ENCODE measurements around the gene TSEN15.

Gene TSEN15

GRCh38 chr1:184051485-184052193, at the start of gene TSEN15 (continued):
- TF ChIP-seq, protein P1, sequence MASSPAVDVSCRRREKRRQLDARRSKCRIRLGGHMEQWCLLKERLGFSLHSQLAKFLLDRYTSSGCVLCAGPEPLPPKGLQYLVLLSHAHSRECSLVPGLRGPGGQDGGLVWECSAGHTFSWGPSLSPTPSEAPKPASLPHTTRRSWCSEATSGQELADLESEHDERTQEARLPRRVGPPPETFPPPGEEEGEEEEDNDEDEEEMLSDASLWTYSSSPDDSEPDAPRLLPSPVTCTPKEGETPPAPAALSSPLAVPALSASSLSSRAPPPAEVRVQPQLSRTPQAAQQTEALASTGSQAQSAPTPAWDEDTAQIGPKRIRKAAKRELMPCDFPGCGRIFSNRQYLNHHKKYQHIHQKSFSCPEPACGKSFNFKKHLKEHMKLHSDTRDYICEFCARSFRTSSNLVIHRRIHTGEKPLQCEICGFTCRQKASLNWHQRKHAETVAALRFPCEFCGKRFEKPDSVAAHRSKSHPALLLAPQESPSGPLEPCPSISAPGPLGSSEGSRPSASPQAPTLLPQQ (tag by site-specific recombination; IDR thresholded peaks at IDR 0.05): peak; percentile 78
- TF ChIP-seq TCF7L2 (IDR thresholded peaks at IDR 0.05; ENCODE audit: borderline replicate concordance, low read depth, low read length): no peak
- TF ChIP-seq ZNF660 (tag by site-specific recombination; IDR thresholded peaks at IDR 0.05): peak; percentile 97
- TF ChIP-seq ATF2 (tag by site-specific recombination; IDR thresholded peaks at IDR 0.05; ENCODE audit: low read depth): 0 out of 2 replicates have a peak, but pooled peaks have one; percentile 12
- TF ChIP-seq ZNF132 (tag by site-specific recombination; IDR thresholded peaks at IDR 0.05; ENCODE audit: borderline replicate concordance): no peak
- TF ChIP-seq ZNF580 (tag by site-specific recombination; IDR thresholded peaks at IDR 0.05): 0 out of 2 replicates have a peak, but pooled peaks have one; percentile 50
- no peak for TF ChIP-seq ZNF701 (tag by site-specific recombination; IDR thresholded peaks at IDR 0.05)
- no peak for TF ChIP-seq ZNF571 (tag by site-specific recombination; IDR thresholded peaks at IDR 0.05)
- TF ChIP-seq ZNF530 (tag by site-specific recombination; IDR thresholded peaks at IDR 0.05; ENCODE audit: low read depth): no peak
- TF ChIP-seq ZBTB7A (tag by site-specific recombination; IDR thresholded peaks at IDR 0.05; ENCODE audit: low read depth): no peak
- TF ChIP-seq GFI1B (tag by site-specific recombination; IDR thresholded peaks at IDR 0.05): no peak
- TF ChIP-seq ZNF639 (tag by site-specific recombination; IDR thresholded peaks at IDR 0.05): no peak
- peak; percentile 96; the same call in 1 of the 2 replicates for TF ChIP-seq HOXD13 (CRISPR knock-in tag; IDR thresholded peaks at IDR 0.05; ENCODE audit: borderline replicate concordance)
- peak; percentile 87 for TF ChIP-seq YY1 (tag by site-specific recombination; IDR thresholded peaks at IDR 0.05)
- peak; percentile 50; the same call in 1 of the 2 replicates for TF ChIP-seq OSR2 (tag by site-specific recombination; IDR thresholded peaks at IDR 0.05)
- 0 out of 2 replicates have a peak, but pooled peaks have one; percentile 42 for TF ChIP-seq ZNF626 (tag by site-specific recombination; IDR thresholded peaks at IDR 0.05)
- TF ChIP-seq PATZ1 (tag by site-specific recombination; IDR thresholded peaks at IDR 0.05): peak; percentile 60
- TF ChIP-seq ZNF112 (tag by site-specific recombination; IDR thresholded peaks at IDR 0.05): no peak
- TF ChIP-seq ZSCAN23 (tag by site-specific recombination; IDR thresholded peaks at IDR 0.05): no peak
- TF ChIP-seq ZNF311 (tag by site-specific recombination; IDR thresholded peaks at IDR 0.05; ENCODE audit: borderline replicate concordance): no peak
- peak; percentile 72 for TF ChIP-seq KLF8 (tag by site-specific recombination; IDR thresholded peaks at IDR 0.05)
- no peak for TF ChIP-seq HIC1 (tag by site-specific recombination; IDR thresholded peaks at IDR 0.05)
- TF ChIP-seq, protein P2, sequence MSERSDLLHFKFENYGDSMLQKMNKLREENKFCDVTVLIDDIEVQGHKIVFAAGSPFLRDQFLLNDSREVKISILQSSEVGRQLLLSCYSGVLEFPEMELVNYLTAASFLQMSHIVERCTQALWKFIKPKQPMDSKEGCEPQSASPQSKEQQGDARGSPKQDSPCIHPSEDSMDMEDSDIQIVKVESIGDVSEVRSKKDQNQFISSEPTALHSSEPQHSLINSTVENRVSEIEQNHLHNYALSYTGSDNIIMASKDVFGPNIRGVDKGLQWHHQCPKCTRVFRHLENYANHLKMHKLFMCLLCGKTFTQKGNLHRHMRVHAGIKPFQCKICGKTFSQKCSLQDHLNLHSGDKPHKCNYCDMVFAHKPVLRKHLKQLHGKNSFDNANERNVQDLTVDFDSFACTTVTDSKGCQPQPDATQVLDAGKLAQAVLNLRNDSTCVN (tag by site-specific recombination; optimal IDR thresholded peaks at IDR 0.05): peak; percentile 90
- peak; percentile 89 for TF ChIP-seq ZNF76 (tag by site-specific recombination; IDR thresholded peaks at IDR 0.05; ENCODE audit: borderline replicate concordance, low read depth)
- TF ChIP-seq ZNF629 (tag by site-specific recombination; IDR thresholded peaks at IDR 0.05): 0 out of 2 replicates have a peak, but pooled peaks have one; percentile 23
- TF ChIP-seq, protein P3, sequence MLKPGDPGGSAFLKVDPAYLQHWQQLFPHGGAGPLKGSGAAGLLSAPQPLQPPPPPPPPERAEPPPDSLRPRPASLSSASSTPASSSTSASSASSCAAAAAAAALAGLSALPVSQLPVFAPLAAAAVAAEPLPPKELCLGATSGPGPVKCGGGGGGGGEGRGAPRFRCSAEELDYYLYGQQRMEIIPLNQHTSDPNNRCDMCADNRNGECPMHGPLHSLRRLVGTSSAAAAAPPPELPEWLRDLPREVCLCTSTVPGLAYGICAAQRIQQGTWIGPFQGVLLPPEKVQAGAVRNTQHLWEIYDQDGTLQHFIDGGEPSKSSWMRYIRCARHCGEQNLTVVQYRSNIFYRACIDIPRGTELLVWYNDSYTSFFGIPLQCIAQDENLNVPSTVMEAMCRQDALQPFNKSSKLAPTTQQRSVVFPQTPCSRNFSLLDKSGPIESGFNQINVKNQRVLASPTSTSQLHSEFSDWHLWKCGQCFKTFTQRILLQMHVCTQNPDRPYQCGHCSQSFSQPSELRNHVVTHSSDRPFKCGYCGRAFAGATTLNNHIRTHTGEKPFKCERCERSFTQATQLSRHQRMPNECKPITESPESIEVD (tag by site-specific recombination; IDR thresholded peaks at IDR 0.05): no peak
- TF ChIP-seq ZNF707 (tag by site-specific recombination; IDR thresholded peaks at IDR 0.05): no peak

All from HEK293 (cell line).